Type B pancreatic cell (in vitro differentiated cells): ENCODE data around the gene ALK. TPM values are rescaled to one million over a fixed set of nuclear protein-coding genes. Genes with fewer than 3 reads are reported as not detected.

Experiments used
- DNase-seq: peaks from one replicate; pipeline ENCODE4 v3.0.0; 2021; ENCODE audit warnings: mixed read lengths; ENCODE audit not compliant: unreplicated experiment; ENCODE audit errors: extremely low spot score
- H3K27ac Mint-ChIP-seq: 2 replicates; pipeline ENCODE4 v1.8.0; 2021; ENCODE audit warnings: mild to moderate bottlenecking, mixed read lengths
- H3K27me3 Mint-ChIP-seq: 2 replicates; pipeline ENCODE4 v1.8.0; 2021; ENCODE audit warnings: mixed read lengths
- H3K36me3 Mint-ChIP-seq: 2 replicates; pipeline ENCODE4 v1.8.0; 2021; ENCODE audit warnings: mixed read lengths
- H3K4me1 Mint-ChIP-seq: one replicate; pipeline ENCODE4 v1.8.0; 2021; ENCODE audit warnings: mixed read lengths; ENCODE audit not compliant: unreplicated experiment
- H3K4me3 Mint-ChIP-seq: 2 replicates; pipeline ENCODE4 v1.8.0; 2021; ENCODE audit warnings: mild to moderate bottlenecking, mixed read lengths
- H3K9me3 Mint-ChIP-seq: 2 replicates; pipeline ENCODE4 v1.8.0; 2021; ENCODE audit warnings: mixed read lengths
- total RNA-seq: library from RNA; stranded (reverse); gene quantifications from 2 replicates; pipeline ENCODE4 v1.2.1, GENCODE V29; 2021; ENCODE audit warnings: low replicate concordance
- TF ChIP-seq, protein P1 (sequence below): fragments of 200-600 bp; sonication (generic); conservative IDR thresholded peaks from 2 replicates; pipeline ENCODE4 v1.5.0; 2021; ENCODE audit warnings: antibody characterized with exemption, mild to moderate bottlenecking

ALK gene
- total RNA-seq, 1 donor from 2014 or later, result 7.7 TPM

DNA sequence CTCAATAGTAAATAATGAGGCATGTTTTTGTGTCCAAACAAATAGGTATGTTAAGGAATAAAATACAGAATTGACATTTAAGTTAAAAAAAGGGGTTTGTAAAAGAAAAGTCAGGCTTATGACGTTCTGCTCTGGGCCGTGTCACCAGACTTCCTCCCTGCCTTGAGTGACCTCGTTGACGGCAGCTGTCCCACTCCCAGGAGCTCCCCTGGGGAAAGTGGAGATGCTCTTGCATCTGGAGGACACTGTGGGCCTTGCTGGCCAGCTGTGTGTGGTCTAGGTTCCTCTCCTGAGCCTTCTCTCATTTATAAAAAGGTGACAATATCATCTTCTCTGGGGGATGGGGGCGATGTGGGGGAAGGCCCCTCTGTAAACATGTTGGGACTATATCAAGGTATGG lies 609.9 kb downstream of the ALK start:
- Mint-ChIP-seq H3K36me3 (peaks cover 12% of the 10 kb centered on the region), H3K27ac (no peak overlapping the region), H3K27me3 (peaks cover 15% of the 10 kb centered on the region), H3K4me3 (no peak overlapping the region), H3K9me3 (no peaks in the 10 kb centered on the region), H3K4me1 (peaks cover 31% of the 10 kb centered on the region)
- no peak for DNase-seq
- TF ChIP-seq, protein P1, sequence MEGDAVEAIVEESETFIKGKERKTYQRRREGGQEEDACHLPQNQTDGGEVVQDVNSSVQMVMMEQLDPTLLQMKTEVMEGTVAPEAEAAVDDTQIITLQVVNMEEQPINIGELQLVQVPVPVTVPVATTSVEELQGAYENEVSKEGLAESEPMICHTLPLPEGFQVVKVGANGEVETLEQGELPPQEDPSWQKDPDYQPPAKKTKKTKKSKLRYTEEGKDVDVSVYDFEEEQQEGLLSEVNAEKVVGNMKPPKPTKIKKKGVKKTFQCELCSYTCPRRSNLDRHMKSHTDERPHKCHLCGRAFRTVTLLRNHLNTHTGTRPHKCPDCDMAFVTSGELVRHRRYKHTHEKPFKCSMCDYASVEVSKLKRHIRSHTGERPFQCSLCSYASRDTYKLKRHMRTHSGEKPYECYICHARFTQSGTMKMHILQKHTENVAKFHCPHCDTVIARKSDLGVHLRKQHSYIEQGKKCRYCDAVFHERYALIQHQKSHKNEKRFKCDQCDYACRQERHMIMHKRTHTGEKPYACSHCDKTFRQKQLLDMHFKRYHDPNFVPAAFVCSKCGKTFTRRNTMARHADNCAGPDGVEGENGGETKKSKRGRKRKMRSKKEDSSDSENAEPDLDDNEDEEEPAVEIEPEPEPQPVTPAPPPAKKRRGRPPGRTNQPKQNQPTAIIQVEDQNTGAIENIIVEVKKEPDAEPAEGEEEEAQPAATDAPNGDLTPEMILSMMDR, result no peak

DNA sequence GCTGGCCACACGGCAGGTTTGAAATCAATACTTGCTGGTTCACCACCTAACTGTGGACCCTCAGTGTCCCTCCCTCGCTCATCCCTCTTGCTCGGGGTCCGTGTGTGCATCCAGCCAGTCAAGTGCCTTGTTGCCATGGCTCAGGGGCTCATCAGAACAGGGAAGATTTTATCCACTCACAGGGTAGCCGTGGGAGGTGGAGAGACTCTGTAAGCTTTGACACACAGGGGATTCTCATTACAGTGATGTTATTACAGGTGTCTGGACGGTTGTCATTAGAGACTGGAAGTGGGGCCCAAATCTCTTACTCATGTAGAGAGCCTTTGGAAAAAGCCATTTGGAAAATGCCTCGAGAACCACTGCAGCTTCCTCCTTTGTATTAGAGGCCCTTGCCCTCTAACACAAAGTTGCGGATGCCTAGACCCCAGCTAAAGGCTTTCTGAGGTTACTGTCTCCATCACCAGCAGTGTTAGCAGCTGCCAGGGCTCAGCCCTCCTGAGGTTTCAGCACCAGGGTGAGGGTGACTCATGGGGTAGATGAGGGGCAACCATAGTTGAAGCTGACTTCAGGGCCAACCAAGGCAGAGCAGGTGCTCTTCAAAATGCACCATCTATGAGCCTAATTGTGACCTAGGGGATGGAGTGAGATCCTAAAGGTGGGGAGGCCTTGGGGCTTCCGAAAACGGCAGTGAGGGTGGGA lies 610.6 kb downstream of the ALK start:
- H3K27me3 Mint-ChIP-seq, result peaks cover 15% of the 10 kb centered on the region
- no peak for DNase-seq
- peaks cover 12% of the 10 kb centered on the region for H3K36me3 Mint-ChIP-seq
- TF ChIP-seq, protein P1, result no peak
- no peak overlapping the region for H3K27ac Mint-ChIP-seq
- no peaks in the 10 kb centered on the region for H3K9me3 Mint-ChIP-seq
- H3K4me1 Mint-ChIP-seq, result peaks cover 31% of the 10 kb centered on the region
- no peak overlapping the region for H3K4me3 Mint-ChIP-seq

DNA sequence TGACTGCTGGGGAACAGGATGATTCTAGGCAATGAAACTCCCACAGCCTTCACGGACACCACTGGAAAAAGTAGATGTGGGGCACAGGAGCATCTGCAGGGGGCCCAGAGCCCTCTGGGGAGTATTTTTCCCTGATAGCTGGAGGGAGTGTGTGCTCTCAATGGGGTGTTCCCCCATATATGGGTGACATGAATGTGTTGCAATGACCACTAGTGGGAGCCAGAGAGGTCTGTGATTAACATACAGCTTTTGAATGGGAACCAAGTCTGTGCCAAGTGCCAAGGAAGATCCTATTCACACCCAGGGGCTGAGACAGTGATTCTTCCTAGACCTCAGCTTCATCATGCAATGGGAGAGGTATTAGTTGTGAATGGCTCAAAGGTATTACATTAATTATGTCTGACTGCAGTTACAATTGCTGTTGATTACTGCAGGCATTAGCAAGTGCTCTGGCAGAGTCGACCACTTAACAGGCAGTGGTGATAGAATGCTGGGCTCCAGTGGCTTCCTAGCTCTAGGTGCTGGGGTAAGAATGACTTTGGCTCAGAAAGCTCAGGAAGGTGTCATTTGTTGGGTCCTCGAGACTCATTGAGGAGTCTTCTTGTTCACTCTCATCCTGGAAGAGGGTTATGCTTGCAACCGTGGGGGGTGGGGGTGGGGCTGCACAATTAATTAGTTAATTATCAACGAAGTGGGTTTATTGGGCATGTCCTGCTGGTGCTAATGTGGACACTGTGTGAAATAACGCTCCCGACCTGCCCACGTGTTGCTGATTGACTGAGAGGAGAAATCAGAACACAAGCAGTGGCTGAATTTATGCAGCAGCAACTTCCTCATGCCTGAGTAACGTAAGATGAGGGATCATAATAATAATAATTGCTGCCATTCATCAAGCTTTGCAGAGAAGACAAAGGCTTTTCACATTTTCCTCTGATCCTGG lies 612.0 kb downstream of the ALK start:
- Mint-ChIP-seq H3K36me3 (peaks cover 12% of the 10 kb centered on the region), H3K9me3 (no peaks in the 10 kb centered on the region), H3K27ac (peak overlapping the region; percentile 71), H3K4me3 (peak overlapping the region; percentile 32), H3K4me1 (peaks cover 28% of the 10 kb centered on the region), H3K27me3 (peaks cover 15% of the 10 kb centered on the region)
- DNase-seq, result no peak
- TF ChIP-seq, protein P1, result peak; percentile 86

DNA sequence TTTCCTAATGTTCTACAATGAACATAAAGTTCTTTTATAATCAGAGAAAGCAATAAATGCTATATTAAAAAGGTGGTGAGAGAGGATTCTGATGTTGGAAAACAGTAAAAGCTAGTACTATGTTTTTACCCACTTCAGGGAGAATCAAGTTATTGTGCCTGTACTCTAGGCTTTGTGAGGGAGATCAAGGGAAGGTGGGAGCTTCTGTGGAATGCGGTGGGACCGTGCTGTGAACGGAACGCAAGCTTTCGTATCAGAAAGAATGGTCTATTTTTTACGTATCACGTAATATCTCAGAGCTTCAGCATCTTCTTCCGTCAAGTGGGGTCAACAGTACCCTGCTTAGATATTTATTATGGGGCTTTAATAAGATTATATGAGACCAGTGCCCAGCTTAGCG lies 613.0 kb downstream of the ALK start:
- Mint-ChIP-seq H3K27ac (no peak overlapping the region), H3K36me3 (peaks cover 7% of the 10 kb centered on the region), H3K4me3 (no peak overlapping the region), H3K27me3 (peaks cover 11% of the 10 kb centered on the region), H3K9me3 (no peaks in the 10 kb centered on the region), H3K4me1 (peaks cover 20% of the 10 kb centered on the region)
- no peak for DNase-seq
- TF ChIP-seq, protein P1, result no peak

DNA sequence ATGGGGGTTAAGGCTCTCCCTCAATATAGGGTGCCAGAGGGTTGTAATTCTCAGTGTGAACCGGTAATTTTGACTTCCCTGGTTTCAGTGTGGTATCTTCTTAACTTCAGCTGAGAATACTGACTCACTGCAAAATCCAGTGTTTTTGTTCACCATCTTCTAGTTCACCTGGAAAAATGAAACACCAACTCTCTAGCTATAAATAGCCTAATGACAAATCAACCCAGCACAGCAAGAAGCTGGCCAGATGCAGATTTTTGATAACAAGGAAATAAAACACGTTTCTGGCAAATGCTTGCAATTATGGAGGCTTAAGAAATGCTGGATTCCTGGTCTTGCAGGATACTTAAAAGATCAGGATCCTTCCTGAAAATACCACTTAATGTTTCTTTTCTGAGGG lies 613.9 kb downstream of the ALK start:
- Mint-ChIP-seq H3K36me3 (peaks cover 5% of the 10 kb centered on the region), H3K27me3 (peaks cover 10% of the 10 kb centered on the region), H3K27ac (no peak overlapping the region), H3K4me1 (peaks cover 20% of the 10 kb centered on the region), H3K9me3 (no peaks in the 10 kb centered on the region), H3K4me3 (no peak overlapping the region)
- TF ChIP-seq, protein P1, result no peak
- no peak for DNase-seq
